Immature natural killer cell (primary cell): ENCODE measurements around the gene PTX4. TPM values are rescaled to one million over a fixed set of nuclear protein-coding genes. Genes with fewer than 3 reads are reported as not detected.
"Not testable (repeated sequence)": the region's sequence is repeated elsewhere in the genome, so short reads cannot be mapped to it uniquely, and the experiment has no call there.

Experiments used
- DNase-seq, 3 donors: peaks; one replicate each; pipeline ENCODE4 v3.0.0; 2022; ENCODE audit warnings: mixed read lengths in 1 of 3
- H3K27ac Mint-ChIP-seq, 6 donors: one replicate each; pipeline ENCODE4 v1.8.0; 2020; ENCODE audit warnings: mixed read lengths in 6 of 6, mild to moderate bottlenecking in 5 of 6, inconsistent platforms in 4 of 6, moderate library complexity in 3 of 6
- H3K27me3 Mint-ChIP-seq, 3 donors: one replicate each; pipeline ENCODE4 v1.8.0; 2020 to 2021; ENCODE audit warnings: low read depth in 3 of 3, mild to moderate bottlenecking in 3 of 3, mixed read lengths in 3 of 3, moderate library complexity in 3 of 3, inconsistent platforms in 1 of 3
- H3K36me3 Mint-ChIP-seq, 3 donors: one replicate each; pipeline ENCODE4 v1.8.0; 2020; ENCODE audit warnings: mixed read lengths in 3 of 3, inconsistent platforms in 2 of 3, mild to moderate bottlenecking in 2 of 3
- H3K4me1 Mint-ChIP-seq, 2 donors: one replicate each; pipeline ENCODE4 v1.8.0; 2020; ENCODE audit warnings: inconsistent platforms in 2 of 2, mild to moderate bottlenecking in 2 of 2, mixed read lengths in 2 of 2, moderate library complexity in 1 of 2
- H3K4me3 Mint-ChIP-seq, 5 donors: one replicate each; pipeline ENCODE4 v1.8.0; 2020; ENCODE audit warnings: mild to moderate bottlenecking in 5 of 5, mixed read lengths in 5 of 5, inconsistent platforms in 3 of 5, moderate library complexity in 3 of 5
- H3K9me3 Mint-ChIP-seq, 6 donors: one replicate each; pipeline ENCODE4 v1.8.0; 2020; ENCODE audit warnings: mild to moderate bottlenecking in 6 of 6, mixed read lengths in 6 of 6, inconsistent platforms in 4 of 6, moderate library complexity in 3 of 6
- polyA plus RNA-seq, 3 donors: library from polyadenylated mRNA; unstranded; fragments of 300-500 nt; fragmentation: Illumina TruSeq; gene quantifications; one replicate each; pipeline ENCODE4 v1.2.3, GENCODE V29; 2021

Gene PTX4
- polyA plus RNA-seq, 3 donors from 2014 or later: not detected

GRCh38 chr16:1474796-1475551 is 13.8 kb downstream of the PTX4 start, which contains the start of gene CLCN7:
Gene CLCN7, minus strand, starts transcription at chr16:1475028. Its CDS starts 54 bp downstream, at chr16:1474974.
- H3K4me3 Mint-ChIP-seq: peak within 1 kb of the TSS; percentile 77 to 87 (median 82)
- no peaks in the 10 kb centered on the region for H3K9me3 Mint-ChIP-seq
- H3K27ac Mint-ChIP-seq: peak within 1 kb of the TSS; percentile 67 to 93 (median 87)
- peaks cover 2 to 15% (median 4%) of the 10 kb centered on the region in 3 donors for H3K27me3 Mint-ChIP-seq
- DNase-seq: peak; percentile 86 to 89 (median 86)
- H3K4me1 Mint-ChIP-seq: peaks cover 36 to 46% of the 10 kb centered on the region in 2 donors
- H3K36me3 Mint-ChIP-seq: no peaks in the 10 kb centered on the region

- peak overlapping the region; percentile 60 to 82 (median 67) for H3K4me3 Mint-ChIP-seq
- H3K27ac Mint-ChIP-seq: peak overlapping the region in 3 of 6 donors; percentile 45 to 57 (median 46)
- H3K9me3 Mint-ChIP-seq: no peaks in the 10 kb centered on the region
- H3K27me3 Mint-ChIP-seq: peaks cover 2 to 17% (median 6%) of the 10 kb centered on the region in 3 donors
- H3K36me3 Mint-ChIP-seq: no peaks in the 10 kb centered on the region
- peaks cover 41 to 52% of the 10 kb centered on the region in 2 donors for H3K4me1 Mint-ChIP-seq
- no peak for DNase-seq
Observed at GRCh38 chr16:1474082-1474795, 14.5 kb downstream of the PTX4 start.

DNA sequence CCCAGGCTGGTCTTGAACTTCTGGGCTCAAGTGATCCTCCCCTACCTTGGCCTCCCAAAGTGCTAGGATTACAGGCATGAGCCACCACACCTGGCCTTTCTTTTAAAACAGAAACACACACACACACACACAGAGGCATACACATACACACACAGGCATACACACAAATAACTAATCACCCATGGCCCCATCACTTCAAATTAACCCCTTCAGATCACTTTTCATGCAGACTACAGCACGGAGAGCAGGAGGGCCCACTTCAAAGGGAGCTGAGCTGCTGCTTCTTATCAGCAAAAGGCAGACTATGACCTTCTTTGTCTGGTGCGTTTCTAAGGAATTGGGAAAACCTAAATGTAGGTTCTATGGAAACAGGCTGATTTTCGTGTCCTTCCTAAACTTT is 15.8 kb downstream of the PTX4 start:
- Mint-ChIP-seq H3K27me3 (peaks cover 2 to 17% (median 6%) of the 10 kb centered on the region in 3 donors), H3K4me3 (peak overlapping the region; percentile 63 to 79 (median 77)), H3K27ac (peak overlapping the region; percentile 30 to 94 (median 74)), H3K9me3 (no peaks in the 10 kb centered on the region), H3K4me1 (peaks cover 41 to 52% of the 10 kb centered on the region in 2 donors), H3K36me3 (no peaks in the 10 kb centered on the region)
- no peak for DNase-seq

- Mint-ChIP-seq H3K27ac (peak overlapping the region in 4 of 6 donors; percentile 21 to 69 (median 32)), H3K9me3 (no peaks in the 10 kb centered on the region), H3K4me1 (peaks cover 43 to 52% of the 10 kb centered on the region in 2 donors), H3K4me3 (no peak overlapping the region), H3K27me3 (peaks cover 2 to 17% (median 6%) of the 10 kb centered on the region in 3 donors), H3K36me3 (no peaks in the 10 kb centered on the region)
- no peak for DNase-seq
Observed at GRCh38 chr16:1471569-1472194, 17.1 kb downstream of the PTX4 start.

DNA sequence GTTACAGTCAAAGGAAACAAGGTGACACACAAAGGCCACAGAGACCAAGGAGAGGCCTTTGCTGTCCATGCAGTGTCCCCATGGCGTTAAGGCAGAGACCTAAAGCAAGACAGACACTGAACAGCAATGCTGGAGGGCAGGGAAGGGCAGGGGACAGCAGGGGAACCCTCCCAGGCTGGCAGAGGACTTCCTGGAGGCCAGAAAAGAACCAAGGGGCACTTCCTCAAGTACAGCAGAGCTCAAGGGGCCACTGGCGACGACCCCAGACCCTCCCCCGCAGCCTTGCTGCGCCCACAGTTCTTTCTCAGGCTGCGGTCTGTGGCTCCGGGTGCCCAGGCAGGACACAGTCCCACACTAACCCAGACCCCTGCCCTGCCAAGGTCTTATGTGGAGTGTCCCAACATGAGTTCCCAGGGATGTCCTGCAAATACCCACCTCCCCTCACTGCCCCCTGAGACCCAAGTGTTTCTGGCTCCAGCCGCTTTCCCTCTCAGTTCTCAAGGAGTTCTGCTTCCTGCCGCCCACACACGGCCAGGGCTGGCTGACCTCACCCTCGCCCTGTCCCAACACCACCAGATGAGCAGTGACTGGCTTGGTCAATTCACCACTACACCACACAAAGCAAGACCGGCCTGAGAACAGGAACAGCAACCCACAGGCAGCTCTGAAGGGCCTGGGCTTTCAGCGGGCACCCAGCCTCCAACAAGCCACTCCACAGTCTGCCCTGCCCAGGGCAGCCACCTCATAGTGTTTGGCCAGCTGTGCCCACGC is 18.1 kb downstream of the PTX4 start:
- Mint-ChIP-seq H3K27ac (peak overlapping the region in 4 of 6 donors; percentile 22 to 68 (median 47)), H3K4me1 (peaks cover 40 to 49% of the 10 kb centered on the region in 2 donors), H3K36me3 (no peaks in the 10 kb centered on the region), H3K9me3 (no peaks in the 10 kb centered on the region), H3K4me3 (peak overlapping the region in 2 of 5 donors; percentile 12 to 38), H3K27me3 (peaks cover 2 to 14% (median 3%) of the 10 kb centered on the region in 3 donors)
- DNase-seq: no peak

DNA sequence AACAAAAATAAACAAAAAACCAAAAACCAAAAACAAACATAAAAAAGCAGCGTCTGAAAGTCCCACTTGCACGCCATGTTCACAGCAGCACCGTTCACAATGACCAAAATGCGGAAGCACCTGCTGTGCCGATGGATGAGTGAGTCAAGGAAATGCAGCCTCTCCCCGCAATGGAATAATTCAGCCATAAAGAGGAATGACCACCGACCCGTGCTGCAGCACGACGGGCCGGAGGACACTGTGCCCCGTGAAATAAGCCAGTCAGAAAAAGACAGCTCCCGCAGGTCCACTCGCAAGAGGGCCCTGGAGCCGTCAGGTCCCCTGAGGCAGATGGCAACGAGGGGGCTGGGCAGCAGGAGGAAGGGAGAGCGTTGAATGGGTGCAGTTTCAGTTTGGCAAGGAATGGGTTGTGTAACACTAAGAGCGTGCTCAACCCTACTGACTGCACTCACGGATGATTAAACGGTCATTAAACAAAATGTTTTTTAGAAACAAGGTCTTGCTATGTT is 19.0 kb downstream of the PTX4 start:
- Mint-ChIP-seq H3K9me3 (no peaks in the 10 kb centered on the region), H3K4me3 (peak overlapping the region in 3 of 5 donors; percentile 25 to 57 (median 44)), H3K4me1 (peaks cover 36 to 44% of the 10 kb centered on the region in 2 donors), H3K27ac (peak overlapping the region in 5 of 6 donors; percentile 37 to 60 (median 56)), H3K27me3 (peaks cover 0 to 14% (median 2%) of the 10 kb centered on the region in 3 donors), H3K36me3 (no peaks in the 10 kb centered on the region)
- no peak for DNase-seq

DNA sequence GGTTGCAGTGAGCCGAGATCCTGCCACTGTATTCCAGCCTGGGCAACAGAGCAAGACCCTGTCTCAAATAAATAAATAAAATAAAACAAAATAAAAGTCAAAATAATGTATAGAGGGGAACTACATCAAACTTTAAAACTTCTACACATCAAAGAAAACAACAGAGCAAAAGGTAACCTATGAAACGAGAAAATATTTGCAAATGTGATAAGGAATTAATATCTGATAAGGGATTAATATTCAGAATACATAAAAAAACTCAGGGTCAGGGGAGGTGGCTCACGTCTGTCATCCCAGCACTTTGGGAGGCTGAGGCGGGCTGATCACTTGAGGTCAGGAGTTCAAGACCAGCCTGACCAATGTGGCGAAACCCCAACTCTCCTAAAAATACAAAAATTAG is 19.6 kb downstream of the PTX4 start:
- H3K36me3 Mint-ChIP-seq, H3K9me3 Mint-ChIP-seq, DNase-seq, H3K4me3 Mint-ChIP-seq, H3K27ac Mint-ChIP-seq: not testable (repeated sequence)
- peaks cover 34 to 42% of the 10 kb centered on the region in 2 donors for H3K4me1 Mint-ChIP-seq
- H3K27me3 Mint-ChIP-seq: peaks cover 0 to 12% (median 2%) of the 10 kb centered on the region in 3 donors

DNA sequence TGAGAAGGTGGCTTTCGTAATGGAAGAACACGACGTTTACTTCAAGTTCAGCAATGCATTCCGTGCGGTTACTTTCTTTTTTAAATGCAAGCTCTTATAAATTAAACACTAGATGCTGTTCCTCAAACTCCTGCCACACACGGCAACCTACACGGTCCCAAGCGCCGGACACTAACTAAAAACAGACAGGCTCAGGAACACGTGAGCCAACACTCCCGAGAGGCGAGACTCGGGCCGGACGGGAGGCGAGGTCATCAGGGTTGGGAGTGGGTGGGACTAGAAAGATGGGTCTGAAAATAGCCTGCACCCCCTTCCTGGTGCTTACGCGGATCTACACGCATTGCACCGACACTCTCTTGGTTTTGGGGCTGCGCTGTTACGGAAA is 20.3 kb downstream of the PTX4 start:
- Mint-ChIP-seq H3K4me1 (peaks cover 31 to 39% of the 10 kb centered on the region in 2 donors), H3K36me3 (no peaks in the 10 kb centered on the region), H3K27me3 (peaks cover 0 to 9% (median 2%) of the 10 kb centered on the region in 3 donors), H3K4me3 (no peak overlapping the region), H3K27ac (no peak overlapping the region), H3K9me3 (no peaks in the 10 kb centered on the region)
- DNase-seq: no peak

GRCh38 chr16:1466968-1467521 is 21.7 kb downstream of the PTX4 start:
- Mint-ChIP-seq H3K27ac (no peak overlapping the region), H3K9me3 (no peaks in the 10 kb centered on the region), H3K36me3 (no peaks in the 10 kb centered on the region), H3K4me3 (no peak overlapping the region), H3K4me1 (peaks cover 22 to 26% of the 10 kb centered on the region in 2 donors), H3K27me3 (peaks cover 0 to 8% (median 2%) of the 10 kb centered on the region in 3 donors)
- no peak for DNase-seq

DNA sequence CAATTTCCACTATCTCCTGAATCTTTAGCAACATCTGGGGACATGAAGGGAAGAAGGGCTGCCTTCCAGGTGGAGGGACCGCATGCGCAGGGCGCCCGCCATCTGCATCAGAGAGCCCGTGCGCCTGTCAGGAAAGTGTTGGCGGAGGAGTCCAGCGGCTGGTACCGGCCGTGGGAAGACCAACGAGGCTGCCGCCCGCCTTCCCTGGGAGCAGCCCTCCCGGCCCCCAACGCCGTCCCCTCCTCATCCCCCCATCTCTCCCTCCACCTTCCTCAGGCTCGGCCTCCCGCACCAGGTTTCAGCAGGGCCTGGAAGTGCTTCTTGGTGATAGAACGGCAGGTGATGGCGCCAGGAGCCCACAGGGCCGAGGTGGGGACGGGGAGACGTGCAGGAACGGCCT is 22.7 kb downstream of the PTX4 start:
- Mint-ChIP-seq H3K27ac (no peak overlapping the region), H3K27me3 (peaks cover 0 to 5% (median 2%) of the 10 kb centered on the region in 3 donors), H3K36me3 (no peaks in the 10 kb centered on the region), H3K9me3 (no peaks in the 10 kb centered on the region), H3K4me3 (no peak overlapping the region), H3K4me1 (peaks cover 14 to 16% of the 10 kb centered on the region in 2 donors)
- no peak for DNase-seq

DNA sequence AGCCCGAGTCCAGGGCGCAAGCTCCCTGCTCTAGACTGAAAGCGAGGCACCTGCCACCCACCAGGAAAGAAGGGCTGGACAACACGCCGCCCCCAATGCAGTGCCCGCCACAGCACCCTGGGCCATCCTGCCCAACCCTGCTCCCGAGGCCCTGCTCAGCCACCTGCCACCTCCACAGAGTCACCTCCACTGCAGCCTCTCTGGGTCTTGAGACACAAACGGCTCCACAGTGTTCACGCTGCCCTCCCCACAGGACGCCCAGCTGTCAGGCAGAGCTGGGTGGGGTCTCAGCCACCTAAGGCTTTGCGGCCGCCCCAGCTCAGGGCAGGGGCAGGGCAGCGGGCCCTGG is 23.2 kb downstream of the PTX4 start:
- H3K27ac Mint-ChIP-seq: no peak overlapping the region
- no peaks in the 10 kb centered on the region for H3K9me3 Mint-ChIP-seq
- H3K4me3 Mint-ChIP-seq: no peak overlapping the region
- H3K27me3 Mint-ChIP-seq: peaks cover 0 to 2% (median 2%) of the 10 kb centered on the region in 3 donors
- H3K36me3 Mint-ChIP-seq: no peaks in the 10 kb centered on the region
- H3K4me1 Mint-ChIP-seq: peaks cover 9 to 11% of the 10 kb centered on the region in 2 donors
- no peak for DNase-seq

- DNase-seq: no peak
- H3K36me3 Mint-ChIP-seq: no peaks in the 10 kb centered on the region
- H3K4me3 Mint-ChIP-seq: no peak overlapping the region
- H3K9me3 Mint-ChIP-seq: no peaks in the 10 kb centered on the region
- H3K4me1 Mint-ChIP-seq: peaks cover 6% of the 10 kb centered on the region in 2 donors
- no peak overlapping the region for H3K27ac Mint-ChIP-seq
- H3K27me3 Mint-ChIP-seq: peaks cover 0 to 2% (median 2%) of the 10 kb centered on the region in 3 donors
Observed at GRCh38 chr16:1464894-1465566, 23.7 kb downstream of the PTX4 start.
